H9 (cell line): ENCODE results near the gene GUF1. TPM values are rescaled to one million over a fixed set of nuclear protein-coding genes. Genes with fewer than 3 reads are reported as not detected.

ENCODE experiments used
- DNase-seq: peaks from one replicate; pipeline ENCODE4 v3.0.0-alpha.2; 2017
- H2AFZ ChIP-seq: one replicate; pipeline ENCODE4 v1.6.1; 2013; ENCODE audit warnings: mild to moderate bottlenecking, low read length, control low read depth, moderate library complexity
- H2AK5ac ChIP-seq: 2 replicates; pipeline ENCODE4 v1.6.1; 2013; ENCODE audit warnings: low read length, control low read depth, mixed read lengths; ENCODE audit not compliant: insufficient read length
- H2BK120ac ChIP-seq: one replicate; pipeline ENCODE4 v1.6.1; 2013; ENCODE audit warnings: low read depth, mild to moderate bottlenecking, low read length, control low read depth, inconsistent platforms; ENCODE audit not compliant: poor library complexity, severe bottlenecking
- H2BK12ac ChIP-seq: 2 replicates; pipeline ENCODE4 v1.6.1; 2013; ENCODE audit warnings: low read length, control low read depth, mixed read lengths, low read depth; ENCODE audit not compliant: insufficient read length
- H2BK15ac ChIP-seq: 2 replicates; pipeline ENCODE4 v1.6.1; 2013; ENCODE audit warnings: low read depth, low read length, control low read depth
- H2BK20ac ChIP-seq: one replicate; pipeline ENCODE4 v1.6.1; 2013; ENCODE audit warnings: low read depth, mild to moderate bottlenecking, low read length, control low read depth, inconsistent platforms; ENCODE audit not compliant: poor library complexity, severe bottlenecking
- H2BK5ac ChIP-seq: 2 replicates; pipeline ENCODE4 v1.6.1; 2013; ENCODE audit warnings: low read length, control low read depth, mixed read lengths; ENCODE audit not compliant: insufficient read length
- H3K14ac ChIP-seq: 2 replicates; pipeline ENCODE4 v1.6.1; 2013; ENCODE audit warnings: low read length, control low read depth; ENCODE audit not compliant: insufficient read depth
- H3K18ac ChIP-seq: 2 replicates; pipeline ENCODE4 v1.6.1; 2013; ENCODE audit warnings: low read depth, mild to moderate bottlenecking, mixed read lengths, low read length, control low read depth; ENCODE audit not compliant: insufficient read length
- H3K23ac ChIP-seq: 2 replicates; pipeline ENCODE4 v1.6.1; 2013; ENCODE audit warnings: low read length, control low read depth, mixed read lengths, low read depth; ENCODE audit not compliant: insufficient read length
- H3K23me2 ChIP-seq: 2 replicates; pipeline ENCODE4 v1.6.1; 2013; ENCODE audit warnings: low read depth, mild to moderate bottlenecking, mixed read lengths, low read length, control low read depth; ENCODE audit not compliant: insufficient read length, poor library complexity, severe bottlenecking
- H3K27ac ChIP-seq: 2 replicates; pipeline ENCODE4 v1.5.1; 2013; ENCODE audit warnings: low read length, control low read depth, mixed read lengths, low read depth; ENCODE audit not compliant: insufficient read length
- H3K27me3 ChIP-seq: 2 replicates; pipeline ENCODE4 v1.6.1; 2013; ENCODE audit warnings: low read length, control low read depth, inconsistent platforms; ENCODE audit not compliant: insufficient read depth
- H3K4ac ChIP-seq: 2 replicates; pipeline ENCODE4 v1.6.1; 2013; ENCODE audit warnings: low read depth, mild to moderate bottlenecking, control low read depth, inconsistent platforms, low read length, moderate library complexity
- H3K4me1 ChIP-seq: 2 replicates; pipeline ENCODE4 v1.6.1; 2013; ENCODE audit warnings: low read length, control low read depth, inconsistent platforms; ENCODE audit not compliant: insufficient read depth
- H3K4me2 ChIP-seq: 2 replicates; pipeline ENCODE4 v1.6.1; 2013; ENCODE audit warnings: low read length, control low read depth, mixed read lengths; ENCODE audit not compliant: insufficient read length, insufficient read depth
- H3K56ac ChIP-seq: 2 replicates; pipeline ENCODE4 v1.6.1; 2013; ENCODE audit warnings: low read depth, mild to moderate bottlenecking, mixed read lengths, low read length, control low read depth; ENCODE audit not compliant: insufficient read length
- H3K79me1 ChIP-seq: 2 replicates; pipeline ENCODE4 v1.6.1; 2013; ENCODE audit warnings: low read depth, mild to moderate bottlenecking, moderate library complexity, low read length, control low read depth, inconsistent platforms; ENCODE audit not compliant: insufficient read depth, poor library complexity, severe bottlenecking
- H3K79me2 ChIP-seq: 2 replicates; pipeline ENCODE4 v1.6.1; 2013; ENCODE audit warnings: low read length, control low read depth, inconsistent platforms; ENCODE audit not compliant: insufficient read depth
- H3K9ac ChIP-seq: 2 replicates; pipeline ENCODE4 v1.6.1; 2013; ENCODE audit warnings: low read length, control low read depth, mixed read lengths; ENCODE audit not compliant: insufficient read length; ENCODE audit errors: extremely low read depth
- H3K9me3 ChIP-seq: one replicate; pipeline ENCODE4 v1.6.1; 2013; ENCODE audit warnings: low read depth, low read length, inconsistent platforms; ENCODE audit not compliant: control insufficient read depth
- H3T11ph ChIP-seq: one replicate; pipeline ENCODE4 v1.6.1; 2013; ENCODE audit warnings: mild to moderate bottlenecking, low read length, control low read depth, inconsistent platforms
- H4K20me1 ChIP-seq: one replicate; pipeline ENCODE4 v1.6.1; 2013; ENCODE audit not compliant: control insufficient read depth, insufficient read length, insufficient read depth
- H4K5ac ChIP-seq: 2 replicates; pipeline ENCODE4 v1.6.1; 2013; ENCODE audit warnings: low read depth, mild to moderate bottlenecking, mixed read lengths, low read length, control low read depth; ENCODE audit not compliant: insufficient read length
- H4K8ac ChIP-seq: replicated peaks from 2 replicates; pipeline ENCODE4 v1.6.1; 2013; ENCODE audit warnings: low read length, control low read depth, mixed read lengths, low read depth; ENCODE audit not compliant: insufficient read length
- H4K91ac ChIP-seq: 2 replicates; pipeline ENCODE4 v1.6.1; 2013; ENCODE audit warnings: low read depth, mild to moderate bottlenecking, moderate library complexity, mixed read lengths, low read length, control low read depth; ENCODE audit not compliant: insufficient read length
- H3K27ac Mint-ChIP-seq, 3 experiments: 2 replicates in 2 of 3; 3 replicates in 1 of 3; pipeline ENCODE4 v1.8.0; 2020 to 2021; ENCODE audit warnings: mixed read lengths in 3 of 3, mild to moderate bottlenecking in 1 of 3, moderate library complexity in 1 of 3
- H3K27me3 Mint-ChIP-seq: 2 replicates; pipeline ENCODE4 v1.8.0; 2021; ENCODE audit warnings: low read depth, mild to moderate bottlenecking, moderate library complexity, mixed read lengths
- H3K36me3 Mint-ChIP-seq, 3 experiments: 2 replicates in 2 of 3; 3 replicates in 1 of 3; pipeline ENCODE4 v1.8.0; 2020 to 2021; ENCODE audit warnings: low read depth in 3 of 3, mixed read lengths in 3 of 3; ENCODE audit not compliant: insufficient read depth in 1 of 3
- H3K4me1 Mint-ChIP-seq, 2 experiments: 2 replicates each; pipeline ENCODE4 v1.8.0; 2020; ENCODE audit warnings: mixed read lengths in 2 of 2
- H3K4me3 Mint-ChIP-seq, 2 experiments: 2 replicates in 1 of 2; 3 replicates in 1 of 2; pipeline ENCODE4 v1.8.0; 2020 to 2021; ENCODE audit warnings: mild to moderate bottlenecking in 2 of 2, mixed read lengths in 2 of 2, moderate library complexity in 1 of 2
- H3K9me3 Mint-ChIP-seq, 2 experiments: 2 replicates in 1 of 2; 3 replicates in 1 of 2; pipeline ENCODE4 v1.8.0; 2020; ENCODE audit warnings: mild to moderate bottlenecking in 2 of 2, mixed read lengths in 2 of 2, moderate library complexity in 1 of 2
- WGBS: extraction: QIAGEN DNeasy Blood & Tissue Kit; methylation state at CpG from one replicate; pipeline ENCODE4 v1.1.7; 2013; ENCODE audit warnings: missing lambda C conversion rate, low lambda C conversion rate, mixed read lengths; ENCODE audit not compliant: insufficient read length; ENCODE audit errors: extremely low coverage; 5-methylcytosine and 5-hydroxymethylcytosine counted together
- total RNA-seq: library from RNA; stranded (reverse); gene quantifications from 2 replicates; pipeline ENCODE4 v1.2.1, GENCODE V29; 2021
- TF ChIP-seq, protein P1 (sequence below): fragments of 200-600 bp; sonication (generic); conservative IDR thresholded peaks from 3 replicates; pipeline ENCODE4 v1.8.0; 2021; ENCODE audit warnings: antibody characterized with exemption, mild to moderate bottlenecking

The GUF1 gene
- total RNA-seq, 1 experiment from 2014 or later: 38.6 TPM

DNA sequence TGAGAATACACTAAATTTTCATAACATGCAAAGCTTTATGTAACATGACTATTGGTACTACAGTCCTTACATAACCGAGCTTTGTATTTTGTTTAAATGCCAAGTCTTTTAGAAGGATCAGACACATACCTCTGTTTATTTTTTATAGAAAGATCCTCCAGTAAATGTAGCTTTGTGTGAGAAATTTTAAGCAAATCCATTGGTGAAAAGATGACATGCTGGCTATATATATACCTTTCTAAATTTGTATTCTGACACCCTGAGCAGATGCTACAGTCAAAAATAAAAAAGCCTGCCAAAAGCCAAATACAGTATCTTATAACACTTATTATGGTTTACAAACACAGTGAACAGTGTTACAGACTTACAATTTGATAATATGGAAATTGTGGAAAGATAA is 26.8 kb upstream of the GUF1 start, which contains the start of gene YIPF7:
YIPF7 (minus strand) TSS at position 201 of the 400 bp plus-strand sequence. CDS start 1,525 bp downstream, outside the sequence.
- H3K4me3 Mint-ChIP-seq: no peak within 1 kb of the TSS
- H2AK5ac ChIP-seq: no peak within 1 kb of the TSS

More for the DNA sequence above, 26.8 kb upstream of the GUF1 start, which contains the start of gene YIPF7:
- no peaks in the 10 kb centered on the region for H3K36me3 Mint-ChIP-seq
- Histone ChIP-seq H2BK12ac (no peak within 1 kb of the TSS), H3K18ac (no peak within 1 kb of the TSS), H4K20me1 (no peaks in the 10 kb centered on the region), H3K14ac (no peak within 1 kb of the TSS), H3K23me2 (no peaks in the 10 kb centered on the region), H3K23ac (no peak within 1 kb of the TSS), H2BK15ac (no peak within 1 kb of the TSS), H3K9ac (no peak within 1 kb of the TSS), H3K4ac (no peak within 1 kb of the TSS), H2BK5ac (no peak within 1 kb of the TSS), H3K9me3 (no peaks in the 10 kb centered on the region), H3K27me3 (no peaks in the 10 kb centered on the region), H3K4me2 (no peak within 1 kb of the TSS), H2BK120ac (no peak within 1 kb of the TSS), H3K79me1 (no peaks in the 10 kb centered on the region), H2AFZ (no peak within 1 kb of the TSS), H4K91ac (no peak within 1 kb of the TSS), H3K4me1 (no peaks in the 10 kb centered on the region), H3K27ac (no peak within 1 kb of the TSS), H3K79me2 (no peaks in the 10 kb centered on the region), H4K5ac (no peak within 1 kb of the TSS), H4K8ac (no peak within 1 kb of the TSS), H3K56ac (no peak within 1 kb of the TSS), H3T11ph (no peak within 1 kb of the TSS), H2BK20ac (no peak within 1 kb of the TSS)
- H3K9me3 Mint-ChIP-seq: no peaks in the 10 kb centered on the region
- WGBS: no CpG with 5 or more reads among the region's 1 CpG
- no peak for DNase-seq
- no peak within 1 kb of the TSS; a peak in 1 of 7 replicates for H3K27ac Mint-ChIP-seq
- TF ChIP-seq, protein P1, sequence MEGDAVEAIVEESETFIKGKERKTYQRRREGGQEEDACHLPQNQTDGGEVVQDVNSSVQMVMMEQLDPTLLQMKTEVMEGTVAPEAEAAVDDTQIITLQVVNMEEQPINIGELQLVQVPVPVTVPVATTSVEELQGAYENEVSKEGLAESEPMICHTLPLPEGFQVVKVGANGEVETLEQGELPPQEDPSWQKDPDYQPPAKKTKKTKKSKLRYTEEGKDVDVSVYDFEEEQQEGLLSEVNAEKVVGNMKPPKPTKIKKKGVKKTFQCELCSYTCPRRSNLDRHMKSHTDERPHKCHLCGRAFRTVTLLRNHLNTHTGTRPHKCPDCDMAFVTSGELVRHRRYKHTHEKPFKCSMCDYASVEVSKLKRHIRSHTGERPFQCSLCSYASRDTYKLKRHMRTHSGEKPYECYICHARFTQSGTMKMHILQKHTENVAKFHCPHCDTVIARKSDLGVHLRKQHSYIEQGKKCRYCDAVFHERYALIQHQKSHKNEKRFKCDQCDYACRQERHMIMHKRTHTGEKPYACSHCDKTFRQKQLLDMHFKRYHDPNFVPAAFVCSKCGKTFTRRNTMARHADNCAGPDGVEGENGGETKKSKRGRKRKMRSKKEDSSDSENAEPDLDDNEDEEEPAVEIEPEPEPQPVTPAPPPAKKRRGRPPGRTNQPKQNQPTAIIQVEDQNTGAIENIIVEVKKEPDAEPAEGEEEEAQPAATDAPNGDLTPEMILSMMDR: no peak
- H3K4me1 Mint-ChIP-seq: no peaks in the 10 kb centered on the region
- peaks cover 1% of the 10 kb centered on the region for H3K27me3 Mint-ChIP-seq
